Measurements from ENCODE around the gene PRR14L.
A peak's percentile ranks its signal among the peaks of the same experiment; 100 is the strongest.
"Not testable (repeated sequence)": the region's sequence is repeated elsewhere in the genome, so short reads cannot be mapped to it uniquely, and the experiment has no call there.

PRR14L gene

GRCh38 chr22:31681349-31682345 is 68.3 kb downstream of the PRR14L start:
- DNase-seq = no peak

GRCh38 chr22:31680861-31681341 is 69.0 kb downstream of the PRR14L start:
- DNase-seq = peak; percentile 56 to 77 (median 73)

GRCh38 chr22:31678748-31679147 is 71.2 kb downstream of the PRR14L start:
- no peak for DNase-seq

GRCh38 chr22:31676700-31677099 is 73.2 kb downstream of the PRR14L start:
- peak; percentile 94 to 96 (median 95) for DNase-seq

GRCh38 chr22:31674219-31674618 is 75.7 kb downstream of the PRR14L start:
- peak; percentile 76 to 88 (median 87) for DNase-seq

GRCh38 chr22:31668849-31669248 is 81.1 kb downstream of the PRR14L start:
- DNase-seq = not testable (repeated sequence)

GRCh38 chr22:31662668-31663037 is 87.3 kb downstream of the PRR14L start:
- no peak for DNase-seq

GRCh38 chr22:31661851-31662667 is 87.9 kb downstream of the PRR14L start, which contains the start of gene PISD:
Gene PISD (minus strand): TSS chr22:31662215. CDS start chr22:31662208, 7 bp downstream.
- DNase-seq = peak; percentile 98

- peak in 2 of 3 donors; percentile 18 to 42 for DNase-seq
Observed at GRCh38 chr22:31660860-31661341, 89.0 kb downstream of the PRR14L start.

GRCh38 chr22:31659246-31659645 is 90.7 kb downstream of the PRR14L start:
- no peak for DNase-seq

- no peak for DNase-seq
Observed at GRCh38 chr22:31654408-31654807, 95.5 kb downstream of the PRR14L start.

GRCh38 chr22:31653944-31654343 is 96.0 kb downstream of the PRR14L start:
- DNase-seq = no peak

GRCh38 chr22:31652911-31653684 is 96.8 kb downstream of the PRR14L start:
- no peak for DNase-seq

GRCh38 chr22:31652088-31652487 is 97.8 kb downstream of the PRR14L start:
- DNase-seq = no peak

- DNase-seq = peak in 1 of 3 donors; percentile 33
Observed at GRCh38 chr22:31651664-31652063, 98.3 kb downstream of the PRR14L start.

- DNase-seq = peak; percentile 40 to 49 (median 44)
Observed at GRCh38 chr22:31650391-31650790, 99.5 kb downstream of the PRR14L start.

GRCh38 chr22:31647523-31648320 is 102.2 kb downstream of the PRR14L start:
- no peak for DNase-seq

GRCh38 chr22:31647066-31647465 is 102.9 kb downstream of the PRR14L start:
- DNase-seq = no peak

- DNase-seq = peak; percentile 89 to 93 (median 90)
Observed at GRCh38 chr22:31646186-31647019, 103.5 kb downstream of the PRR14L start.

GRCh38 chr22:31639436-31640039 is 110.4 kb downstream of the PRR14L start:
- DNase-seq = peak in 1 of 3 donors; percentile 57
